GM12875 (cell line): Measurements from ENCODE around the gene PDE4D.

ENCODE experiments used
- H3K4me3 ChIP-seq: one replicate; pipeline ENCODE4 v1.5.1; 2011; ENCODE audit warnings: low read depth, low read length, control low read depth
- CTCF ChIP-seq: IDR thresholded peaks from 2 replicates; pipeline ENCODE4 v1.5.1; 2011; ENCODE audit warnings: low read depth, mild to moderate bottlenecking, control low read depth, inconsistent platforms, low read length, moderate library complexity, borderline replicate concordance; ENCODE audit not compliant: insufficient read depth

PDE4D gene

GRCh38 chr5:59537961-59538749 lies 355.4 kb downstream of the PDE4D start:
- TF ChIP-seq CTCF = no peak
- no peak overlapping the region for H3K4me3 ChIP-seq

GRCh38 chr5:59536875-59537274 lies 356.7 kb downstream of the PDE4D start:
- H3K4me3 ChIP-seq = no peak overlapping the region
- TF ChIP-seq CTCF = no peak

- H3K4me3 ChIP-seq = no peak overlapping the region
- no peak for TF ChIP-seq CTCF
Measured at GRCh38 chr5:59535561-59535960, 358.0 kb downstream of the PDE4D start.

- H3K4me3 ChIP-seq = no peak overlapping the region
Measured at GRCh38 chr5:59533730-59534108, 359.8 kb downstream of the PDE4D start.

GRCh38 chr5:59532979-59533729 lies 360.4 kb downstream of the PDE4D start:
- TF ChIP-seq CTCF = no peak

More at GRCh38 chr5:59533730-59534108, 359.8 kb downstream of the PDE4D start:
- no peak for TF ChIP-seq CTCF

GRCh38 chr5:59529239-59529638 lies 364.3 kb downstream of the PDE4D start:
- H3K4me3 ChIP-seq = no peak overlapping the region
- TF ChIP-seq CTCF = no peak

More at GRCh38 chr5:59532979-59533729, 360.4 kb downstream of the PDE4D start:
- H3K4me3 ChIP-seq = no peak overlapping the region
